Measurements from ENCODE around the gene ZNF778. TPM values are rescaled to one million over a fixed set of nuclear protein-coding genes. Genes with fewer than 3 reads are reported as not detected.

ZNF778 gene
- total and polyA plus RNA-seq, 10 of the 15 experiments (the other 5 are each of a cell fraction or from before 2014, with no cell fraction given), result 0.20 to 9.7 (median 4.1) TPM

DNA sequence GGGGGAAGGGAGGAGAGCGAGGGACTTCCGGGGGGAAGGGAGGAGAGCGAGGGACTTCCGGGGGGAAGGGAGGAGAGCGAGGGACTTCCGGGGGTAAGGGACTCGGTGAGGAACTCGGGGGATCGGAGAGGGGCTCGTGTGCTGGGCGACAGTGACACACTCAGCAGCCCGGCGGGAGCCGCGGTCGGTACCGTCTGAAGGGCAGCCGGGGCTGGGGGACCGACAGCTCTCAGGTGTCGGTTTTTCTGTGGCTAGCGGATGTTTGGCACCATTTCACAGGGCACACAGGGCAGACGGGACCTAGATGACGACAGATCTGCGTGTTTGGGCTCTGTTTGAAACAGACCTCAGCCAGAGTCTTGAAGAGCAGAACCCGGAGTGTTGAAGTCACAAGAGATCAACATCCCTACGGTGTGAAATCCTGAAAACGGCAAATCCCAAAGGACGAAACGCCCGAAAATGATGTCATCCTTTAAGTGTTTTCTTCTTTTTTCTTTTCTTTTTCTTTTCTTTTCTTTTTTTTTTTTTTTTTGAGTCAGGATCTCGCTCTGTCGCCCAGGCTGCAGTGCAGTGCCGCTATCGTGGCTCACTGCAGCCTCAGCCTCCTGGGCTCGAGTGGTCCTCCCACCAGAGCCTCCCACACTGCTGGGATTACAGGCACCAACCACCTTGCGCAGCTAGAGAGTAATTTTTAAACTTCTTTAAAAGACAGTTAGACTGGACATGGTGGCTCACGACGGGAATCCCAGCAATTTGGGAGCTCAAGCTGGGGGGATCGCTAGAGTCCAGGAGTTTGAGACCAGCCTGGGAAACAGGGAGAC is 23.9 kb downstream of the ZNF778 start (continued):
- TF ChIP-seq, protein P1, sequence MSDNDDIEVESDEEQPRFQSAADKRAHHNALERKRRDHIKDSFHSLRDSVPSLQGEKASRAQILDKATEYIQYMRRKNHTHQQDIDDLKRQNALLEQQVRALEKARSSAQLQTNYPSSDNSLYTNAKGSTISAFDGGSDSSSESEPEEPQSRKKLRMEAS (IDR thresholded peaks at IDR 0.05; ENCODE audit: low read depth, low read length), result no peak
- no peak for TF ChIP-seq EED (IDR thresholded peaks at IDR 0.05; ENCODE audit: low read depth)
- TF ChIP-seq, protein P2, sequence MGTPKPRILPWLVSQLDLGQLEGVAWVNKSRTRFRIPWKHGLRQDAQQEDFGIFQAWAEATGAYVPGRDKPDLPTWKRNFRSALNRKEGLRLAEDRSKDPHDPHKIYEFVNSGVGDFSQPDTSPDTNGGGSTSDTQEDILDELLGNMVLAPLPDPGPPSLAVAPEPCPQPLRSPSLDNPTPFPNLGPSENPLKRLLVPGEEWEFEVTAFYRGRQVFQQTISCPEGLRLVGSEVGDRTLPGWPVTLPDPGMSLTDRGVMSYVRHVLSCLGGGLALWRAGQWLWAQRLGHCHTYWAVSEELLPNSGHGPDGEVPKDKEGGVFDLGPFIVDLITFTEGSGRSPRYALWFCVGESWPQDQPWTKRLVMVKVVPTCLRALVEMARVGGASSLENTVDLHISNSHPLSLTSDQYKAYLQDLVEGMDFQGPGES (IDR thresholded peaks at IDR 0.05), result no peak
- TF ChIP-seq CBX5 (IDR thresholded peaks at IDR 0.05; ENCODE audit: low read depth), result peak; percentile 87; the same call in 1 of the 2 replicates
- TF ChIP-seq KDM1A (IDR thresholded peaks at IDR 0.05; ENCODE audit: borderline replicate concordance), result no peak
- TF ChIP-seq MYC (IDR thresholded peaks at IDR 0.05; ENCODE audit: insufficient read depth, insufficient read length, insufficient replicate concordance, low read length, severe bottlenecking), result no peak
- TF ChIP-seq, protein P3, sequence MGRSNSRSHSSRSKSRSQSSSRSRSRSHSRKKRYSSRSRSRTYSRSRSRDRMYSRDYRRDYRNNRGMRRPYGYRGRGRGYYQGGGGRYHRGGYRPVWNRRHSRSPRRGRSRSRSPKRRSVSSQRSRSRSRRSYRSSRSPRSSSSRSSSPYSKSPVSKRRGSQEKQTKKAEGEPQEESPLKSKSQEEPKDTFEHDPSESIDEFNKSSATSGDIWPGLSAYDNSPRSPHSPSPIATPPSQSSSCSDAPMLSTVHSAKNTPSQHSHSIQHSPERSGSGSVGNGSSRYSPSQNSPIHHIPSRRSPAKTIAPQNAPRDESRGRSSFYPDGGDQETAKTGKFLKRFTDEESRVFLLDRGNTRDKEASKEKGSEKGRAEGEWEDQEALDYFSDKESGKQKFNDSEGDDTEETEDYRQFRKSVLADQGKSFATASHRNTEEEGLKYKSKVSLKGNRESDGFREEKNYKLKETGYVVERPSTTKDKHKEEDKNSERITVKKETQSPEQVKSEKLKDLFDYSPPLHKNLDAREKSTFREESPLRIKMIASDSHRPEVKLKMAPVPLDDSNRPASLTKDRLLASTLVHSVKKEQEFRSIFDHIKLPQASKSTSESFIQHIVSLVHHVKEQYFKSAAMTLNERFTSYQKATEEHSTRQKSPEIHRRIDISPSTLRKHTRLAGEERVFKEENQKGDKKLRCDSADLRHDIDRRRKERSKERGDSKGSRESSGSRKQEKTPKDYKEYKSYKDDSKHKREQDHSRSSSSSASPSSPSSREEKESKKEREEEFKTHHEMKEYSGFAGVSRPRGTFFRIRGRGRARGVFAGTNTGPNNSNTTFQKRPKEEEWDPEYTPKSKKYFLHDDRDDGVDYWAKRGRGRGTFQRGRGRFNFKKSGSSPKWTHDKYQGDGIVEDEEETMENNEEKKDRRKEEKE (IDR thresholded peaks at IDR 0.05), result no peak
- no peak for TF ChIP-seq SP1 (IDR thresholded peaks at IDR 0.05; ENCODE audit: low read depth, low read length)
- TF ChIP-seq NBN (IDR thresholded peaks at IDR 0.05), result peak; percentile 62
- no peak; the same call in 1 of the 2 replicates for TF ChIP-seq JUNB (IDR thresholded peaks at IDR 0.05)
- no peak for TF ChIP-seq SIX5 (IDR thresholded peaks at IDR 0.05; ENCODE audit: low read depth, low read length, severe bottlenecking)
- no peak for TF ChIP-seq TARDBP (IDR thresholded peaks at IDR 0.05; ENCODE audit: borderline replicate concordance)
- TF ChIP-seq TAF1 (IDR thresholded peaks at IDR 0.05; ENCODE audit: borderline replicate concordance, low read depth, low read length), result peak; percentile 85; the same call in 1 of the 2 replicates
- peak; percentile 66; the same call in 1 of the 2 replicates for TF ChIP-seq CHD2 (IDR thresholded peaks at IDR 0.05; ENCODE audit: borderline replicate concordance, low read depth, low read length)
- TF ChIP-seq ASH2L (IDR thresholded peaks at IDR 0.05; ENCODE audit: borderline replicate concordance, low read depth), result no peak
- TF ChIP-seq, protein P4, sequence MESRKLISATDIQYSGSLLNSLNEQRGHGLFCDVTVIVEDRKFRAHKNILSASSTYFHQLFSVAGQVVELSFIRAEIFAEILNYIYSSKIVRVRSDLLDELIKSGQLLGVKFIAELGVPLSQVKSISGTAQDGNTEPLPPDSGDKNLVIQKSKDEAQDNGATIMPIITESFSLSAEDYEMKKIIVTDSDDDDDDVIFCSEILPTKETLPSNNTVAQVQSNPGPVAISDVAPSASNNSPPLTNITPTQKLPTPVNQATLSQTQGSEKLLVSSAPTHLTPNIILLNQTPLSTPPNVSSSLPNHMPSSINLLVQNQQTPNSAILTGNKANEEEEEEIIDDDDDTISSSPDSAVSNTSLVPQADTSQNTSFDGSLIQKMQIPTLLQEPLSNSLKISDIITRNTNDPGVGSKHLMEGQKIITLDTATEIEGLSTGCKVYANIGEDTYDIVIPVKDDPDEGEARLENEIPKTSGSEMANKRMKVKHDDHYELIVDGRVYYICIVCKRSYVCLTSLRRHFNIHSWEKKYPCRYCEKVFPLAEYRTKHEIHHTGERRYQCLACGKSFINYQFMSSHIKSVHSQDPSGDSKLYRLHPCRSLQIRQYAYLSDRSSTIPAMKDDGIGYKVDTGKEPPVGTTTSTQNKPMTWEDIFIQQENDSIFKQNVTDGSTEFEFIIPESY (IDR thresholded peaks at IDR 0.05), result no peak
- TF ChIP-seq, protein P5, sequence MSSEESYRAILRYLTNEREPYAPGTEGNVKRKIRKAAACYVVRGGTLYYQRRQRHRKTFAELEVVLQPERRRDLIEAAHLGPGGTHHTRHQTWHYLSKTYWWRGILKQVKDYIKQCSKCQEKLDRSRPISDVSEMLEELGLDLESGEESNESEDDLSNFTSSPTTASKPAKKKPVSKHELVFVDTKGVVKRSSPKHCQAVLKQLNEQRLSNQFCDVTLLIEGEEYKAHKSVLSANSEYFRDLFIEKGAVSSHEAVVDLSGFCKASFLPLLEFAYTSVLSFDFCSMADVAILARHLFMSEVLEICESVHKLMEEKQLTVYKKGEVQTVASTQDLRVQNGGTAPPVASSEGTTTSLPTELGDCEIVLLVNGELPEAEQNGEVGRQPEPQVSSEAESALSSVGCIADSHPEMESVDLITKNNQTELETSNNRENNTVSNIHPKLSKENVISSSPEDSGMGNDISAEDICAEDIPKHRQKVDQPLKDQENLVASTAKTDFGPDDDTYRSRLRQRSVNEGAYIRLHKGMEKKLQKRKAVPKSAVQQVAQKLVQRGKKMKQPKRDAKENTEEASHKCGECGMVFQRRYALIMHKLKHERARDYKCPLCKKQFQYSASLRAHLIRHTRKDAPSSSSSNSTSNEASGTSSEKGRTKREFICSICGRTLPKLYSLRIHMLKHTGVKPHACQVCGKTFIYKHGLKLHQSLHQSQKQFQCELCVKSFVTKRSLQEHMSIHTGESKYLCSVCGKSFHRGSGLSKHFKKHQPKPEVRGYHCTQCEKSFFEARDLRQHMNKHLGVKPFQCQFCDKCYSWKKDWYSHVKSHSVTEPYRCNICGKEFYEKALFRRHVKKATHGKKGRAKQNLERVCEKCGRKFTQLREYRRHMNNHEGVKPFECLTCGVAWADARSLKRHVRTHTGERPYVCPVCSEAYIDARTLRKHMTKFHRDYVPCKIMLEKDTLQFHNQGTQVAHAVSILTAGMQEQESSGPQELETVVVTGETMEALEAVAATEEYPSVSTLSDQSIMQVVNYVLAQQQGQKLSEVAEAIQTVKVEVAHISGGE (CRISPR knock-in tag; IDR thresholded peaks at IDR 0.05), result peak; percentile 57

All from GM12878 (cell line).